Neuronal stem cell (in vitro differentiated cells): ENCODE results near the gene FAIM2.
A peak's percentile ranks its signal among the peaks of the same experiment; 100 is the strongest.
"Not testable (repeated sequence)": the region's sequence is repeated elsewhere in the genome, so short reads cannot be mapped to it uniquely, and the experiment has no call there.

Experiments used
- DNase-seq: peaks from one replicate; pipeline ENCODE4 v3.0.0-alpha.2; 2013; ENCODE audit warnings: low spot score
- H2AFZ ChIP-seq: one replicate; pipeline ENCODE4 v1.6.1; 2013; ENCODE audit warnings: mild to moderate bottlenecking, low read length, inconsistent platforms
- H2AK5ac ChIP-seq: 2 replicates; pipeline ENCODE4 v1.6.1; 2013; ENCODE audit warnings: low read depth, mild to moderate bottlenecking, inconsistent platforms, low read length, moderate library complexity, mixed read lengths
- H2BK120ac ChIP-seq: 2 replicates; pipeline ENCODE4 v1.6.1; 2013; ENCODE audit warnings: low read depth, mild to moderate bottlenecking, inconsistent platforms, low read length, moderate library complexity, mixed read lengths
- H2BK12ac ChIP-seq: one replicate; pipeline ENCODE4 v1.6.1; 2013; ENCODE audit warnings: low read length, inconsistent platforms
- H2BK15ac ChIP-seq: 2 replicates; pipeline ENCODE4 v1.6.1; 2013; ENCODE audit warnings: mild to moderate bottlenecking, low read length, inconsistent platforms, mixed read lengths
- H2BK5ac ChIP-seq: one replicate; pipeline ENCODE4 v1.6.1; 2013; ENCODE audit warnings: inconsistent platforms, mild to moderate bottlenecking, low read length, moderate library complexity
- H3K14ac ChIP-seq: one replicate; pipeline ENCODE4 v1.6.1; 2013; ENCODE audit warnings: low read length, inconsistent platforms
- H3K18ac ChIP-seq: 2 replicates; pipeline ENCODE4 v1.6.1; 2013; ENCODE audit warnings: low read length, inconsistent platforms
- H3K23ac ChIP-seq: 2 replicates; pipeline ENCODE4 v1.6.1; 2013; ENCODE audit warnings: low read depth, mild to moderate bottlenecking, mixed read lengths, low read length, inconsistent platforms; ENCODE audit not compliant: poor library complexity
- H3K27ac ChIP-seq: replicated peaks from 3 replicates; pipeline ENCODE4 v1.5.1; 2013; ENCODE audit warnings: low read length, inconsistent platforms
- H3K27me3 ChIP-seq, 3 experiments: 2 replicates each; pipeline ENCODE4 v1.6.1; 2013; ENCODE audit warnings: low read length in 3 of 3, mild to moderate bottlenecking in 2 of 3, inconsistent platforms in 1 of 3, low read depth in 1 of 3, mixed read lengths in 1 of 3, moderate library complexity in 1 of 3; ENCODE audit not compliant: control insufficient read depth in 3 of 3, insufficient read depth in 3 of 3
- H3K36me3 ChIP-seq, 2 donors: replicated peaks in 1 of 2; 2 replicates each; pipeline ENCODE4 v1.6.1; 2013; ENCODE audit warnings: low read length in 2 of 2; ENCODE audit not compliant: control insufficient read depth in 2 of 2, insufficient read depth in 2 of 2
- H3K4ac ChIP-seq: 2 replicates; pipeline ENCODE4 v1.6.1; 2013; ENCODE audit warnings: inconsistent platforms, mild to moderate bottlenecking, low read length, moderate library complexity
- H3K4me1 ChIP-seq, 2 donors: 1 replicate in 1 of 2; 2 replicates in 1 of 2; pipeline ENCODE4 v1.6.1; 2013; ENCODE audit warnings: low read length in 2 of 2, low read depth in 1 of 2; ENCODE audit not compliant: control insufficient read depth in 2 of 2, insufficient read depth in 1 of 2
- H3K4me2 ChIP-seq: one replicate; pipeline ENCODE4 v1.6.1; 2013; ENCODE audit warnings: mild to moderate bottlenecking, low read length, inconsistent platforms; ENCODE audit not compliant: insufficient read depth, poor library complexity, severe bottlenecking
- H3K4me3 ChIP-seq, 2 donors: 2 replicates each; pipeline ENCODE4 v1.5.1; 2013; ENCODE audit warnings: low read length in 2 of 2, mild to moderate bottlenecking in 2 of 2, inconsistent platforms in 1 of 2, moderate library complexity in 1 of 2
- H3K79me1 ChIP-seq: one replicate; pipeline ENCODE4 v1.6.1; 2013; ENCODE audit warnings: low read depth, mild to moderate bottlenecking, inconsistent platforms, low read length, moderate library complexity
- H3K9ac ChIP-seq: one replicate; pipeline ENCODE4 v1.6.1; 2013; ENCODE audit warnings: mild to moderate bottlenecking, low read depth, low read length, inconsistent platforms; ENCODE audit not compliant: poor library complexity
- H3K9me3 ChIP-seq, 2 donors: replicated peaks in 1 of 2; 2 replicates each; pipeline versions ENCODE3 to v1.6.1; 2013; ENCODE audit warnings: low read length in 2 of 2, mild to moderate bottlenecking in 2 of 2, inconsistent platforms in 1 of 2, low read depth in 1 of 2, mixed read lengths in 1 of 2, moderate library complexity in 1 of 2; ENCODE audit not compliant: control insufficient read depth in 2 of 2, insufficient read depth in 1 of 2
- H4K8ac ChIP-seq: one replicate; pipeline ENCODE4 v1.6.1; 2013; ENCODE audit warnings: low read depth, mild to moderate bottlenecking, inconsistent platforms, low read length, moderate library complexity
- H4K91ac ChIP-seq: one replicate; pipeline ENCODE4 v1.6.1; 2013; ENCODE audit warnings: low read length, low read depth, mild to moderate bottlenecking, inconsistent platforms; ENCODE audit not compliant: poor library complexity
- WGBS, 2 donors: extraction: QIAGEN DNeasy Blood & Tissue Kit; methylation state at CpG; one replicate each; pipeline ENCODE4 v1.1.7; 2013; ENCODE audit warnings: missing lambda C conversion rate in 2 of 2, mixed read lengths in 1 of 2; ENCODE audit not compliant: insufficient read length in 2 of 2, insufficient replicate concordance in 1 of 2; ENCODE audit errors: extremely low coverage in 2 of 2; 5-methylcytosine and 5-hydroxymethylcytosine counted together

The FAIM2 gene

DNA sequence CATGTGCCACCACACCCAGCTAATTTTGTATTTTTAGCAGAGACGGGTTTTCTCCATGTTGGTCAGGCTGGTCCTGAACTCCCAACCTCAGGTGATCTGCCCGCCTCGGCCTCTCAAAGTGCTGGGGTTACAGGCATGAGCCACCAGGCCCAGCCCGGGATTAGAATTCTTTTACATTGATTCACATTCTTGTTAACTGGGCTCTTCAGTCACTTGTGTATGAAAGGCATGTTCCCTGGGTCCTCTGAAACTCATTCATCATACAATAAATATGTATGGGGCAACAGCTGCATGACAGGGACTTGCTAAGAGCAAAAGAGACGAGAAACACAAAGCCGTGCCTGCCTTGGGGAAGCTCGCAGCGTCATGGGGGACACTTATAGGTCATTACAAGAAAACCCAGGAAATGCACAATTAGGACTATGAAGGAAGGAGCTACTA is 31.9 kb downstream of the FAIM2 start:
- no CpG with 5 or more reads among the region's 8 CpGs for WGBS, 2 donors
- H3K27me3 ChIP-seq: peaks cover 0 to 49% (median 0%) of the 10 kb centered on the region in 3 experiments
- H2BK12ac ChIP-seq, H3K14ac ChIP-seq, H3K36me3 ChIP-seq, H3K23ac ChIP-seq, H3K4me3 ChIP-seq, H3K9ac ChIP-seq, H3K4ac ChIP-seq, H2AK5ac ChIP-seq, H3K79me1 ChIP-seq, H2BK5ac ChIP-seq, H2BK120ac ChIP-seq, H3K4me1 ChIP-seq, H3K4me2 ChIP-seq, H4K8ac ChIP-seq, DNase-seq, H4K91ac ChIP-seq, H3K27ac ChIP-seq, H2BK15ac ChIP-seq, H3K18ac ChIP-seq, H3K9me3 ChIP-seq: not testable (repeated sequence)
- peak overlapping the region; percentile 68 for H2AFZ ChIP-seq

DNA sequence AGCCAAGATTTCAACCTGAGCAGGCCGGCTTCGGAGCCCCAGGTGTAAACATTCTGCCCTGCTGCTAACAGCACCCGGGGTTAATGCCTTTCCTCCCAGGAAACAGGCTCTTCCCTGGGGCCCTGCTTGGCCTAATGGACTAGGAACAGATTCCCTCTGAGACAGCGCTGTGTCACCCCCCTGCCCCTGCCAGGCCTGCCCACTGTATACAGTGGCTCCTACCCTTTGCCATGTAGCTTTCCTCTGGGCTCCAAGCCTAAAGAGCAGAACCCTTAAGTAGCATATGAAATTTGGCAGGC is 32.5 kb downstream of the FAIM2 start:
- Histone ChIP-seq H3K9ac (no peak overlapping the region), H4K8ac (no peak overlapping the region), H3K4me2 (no peak overlapping the region), H2BK5ac (no peak overlapping the region), H2BK15ac (no peak overlapping the region), H4K91ac (no peak overlapping the region), H3K4me1 (peaks cover 0 to 7% of the 10 kb centered on the region in 2 donors), H3K14ac (peak overlapping the region; percentile 23), H2BK120ac (no peak overlapping the region), H3K9me3 (no peaks in the 10 kb centered on the region), H3K4ac (no peak overlapping the region), H2AFZ (no peak overlapping the region), H3K18ac (no peak overlapping the region), H3K4me3 (no peak overlapping the region), H3K36me3 (no peaks in the 10 kb centered on the region), H2AK5ac (no peak overlapping the region), H3K23ac (no peak overlapping the region), H2BK12ac (no peak overlapping the region), H3K27me3 (peaks cover 0 to 56% (median 0%) of the 10 kb centered on the region in 3 experiments), H3K79me1 (no peaks in the 10 kb centered on the region), H3K27ac (no peak overlapping the region)
- DNase-seq: no peak
- WGBS, 2 donors: no CpG with 5 or more reads among the region's 4 CpGs

DNA sequence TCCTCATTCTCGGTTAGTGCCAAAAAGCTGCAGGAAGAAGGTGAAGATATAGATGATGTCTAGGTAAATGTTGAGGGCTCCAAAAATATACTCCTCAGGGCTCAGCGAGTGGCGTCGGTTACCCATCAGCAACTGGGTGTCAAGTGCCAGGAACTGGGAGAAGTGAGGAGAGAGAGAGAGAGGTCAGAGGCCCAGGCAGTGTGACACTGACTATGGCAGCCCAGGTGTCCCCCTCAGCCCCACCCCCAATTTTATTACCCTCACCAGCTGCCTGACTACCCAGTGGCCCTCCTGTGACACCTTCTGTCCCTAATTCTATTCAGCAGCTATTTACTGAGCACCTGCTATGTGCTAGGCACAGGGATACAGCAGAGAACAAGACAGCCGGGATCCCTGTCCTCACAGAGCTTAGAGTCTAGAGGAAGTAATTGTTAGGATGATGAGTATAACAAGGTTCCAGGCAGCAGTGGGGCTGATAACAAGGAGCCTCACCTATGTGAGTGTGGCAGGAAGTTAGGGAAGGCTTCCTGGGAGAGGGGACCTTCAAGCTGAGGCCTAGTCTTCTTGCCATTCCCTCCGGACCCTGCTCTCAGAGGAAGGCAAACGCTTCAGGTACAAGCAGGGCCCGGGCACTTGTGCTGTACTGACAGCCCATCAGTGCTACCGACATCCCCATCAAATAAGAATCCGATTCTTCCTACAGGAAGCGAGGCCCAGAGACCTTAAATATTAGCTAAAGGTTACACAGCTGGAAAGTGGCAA is 33.0 kb downstream of the FAIM2 start:
- Histone ChIP-seq H4K8ac (no peak overlapping the region), H4K91ac (no peak overlapping the region), H2BK120ac (no peak overlapping the region), H3K9ac (no peak overlapping the region), H3K4me3 (no peak overlapping the region), H3K14ac (no peak overlapping the region), H3K4me1 (peaks cover 0 to 7% of the 10 kb centered on the region in 2 donors), H2AK5ac (no peak overlapping the region), H2BK15ac (peak overlapping the region; percentile 18), H3K18ac (no peak overlapping the region), H3K4ac (no peak overlapping the region), H3K23ac (no peak overlapping the region), H3K79me1 (no peaks in the 10 kb centered on the region), H3K4me2 (no peak overlapping the region), H3K27ac (no peak overlapping the region), H2BK12ac (no peak overlapping the region), H3K27me3 (peaks cover 0 to 59% (median 0%) of the 10 kb centered on the region in 3 experiments), H3K36me3 (no peaks in the 10 kb centered on the region), H2BK5ac (peak overlapping the region; percentile 73), H2AFZ (no peak overlapping the region), H3K9me3 (no peaks in the 10 kb centered on the region)
- DNase-seq: no peak
- WGBS, 2 donors: no CpG with 5 or more reads among the region's 11 CpGs

DNA sequence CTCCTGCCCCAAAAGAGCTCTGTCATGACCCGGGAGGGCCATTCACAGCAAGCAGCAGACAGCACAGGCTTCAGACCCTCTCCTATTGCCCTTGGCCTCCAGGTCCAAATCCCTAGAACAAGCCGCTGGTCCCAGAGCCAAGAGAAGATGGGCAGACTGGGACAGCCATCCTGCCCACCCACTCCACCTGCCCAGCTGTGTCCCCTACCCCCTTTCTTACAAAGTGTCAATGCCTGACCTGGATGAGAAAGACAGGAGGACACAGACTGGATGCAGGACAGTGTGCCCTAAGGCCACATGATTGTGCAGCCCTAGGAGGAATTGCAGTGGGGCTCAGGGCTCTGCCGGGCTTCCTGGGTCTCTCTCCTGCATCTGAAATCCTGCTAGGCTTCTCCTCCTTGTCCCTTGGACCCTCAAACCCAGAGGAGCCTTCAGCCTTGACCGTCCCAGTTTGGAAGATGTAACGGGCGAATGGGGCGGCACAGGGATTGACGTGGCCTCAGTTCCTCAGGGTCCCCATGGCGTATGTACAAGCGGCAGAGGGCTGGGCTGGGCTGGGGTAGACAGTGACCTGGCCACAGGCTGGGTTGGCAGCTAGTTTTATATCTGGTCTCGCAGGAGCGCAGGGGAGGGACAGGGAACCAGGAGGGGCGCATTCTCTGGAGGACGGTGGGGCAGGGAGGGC is 33.7 kb downstream of the FAIM2 start:
- no peak overlapping the region for H2BK120ac ChIP-seq
- H3K14ac ChIP-seq: no peak overlapping the region
- peak overlapping the region; percentile 18 for H2BK15ac ChIP-seq
- peaks cover 0 to 7% of the 10 kb centered on the region in 2 donors for H3K4me1 ChIP-seq
- no peak overlapping the region for H3K27ac ChIP-seq
- no peak overlapping the region for H4K8ac ChIP-seq
- no peak overlapping the region for H3K4ac ChIP-seq
- no peaks in the 10 kb centered on the region for H3K9me3 ChIP-seq
- peaks cover 0 to 67% (median 0%) of the 10 kb centered on the region in 3 experiments for H3K27me3 ChIP-seq
- no peak overlapping the region for H3K9ac ChIP-seq
- no peak overlapping the region for H2BK12ac ChIP-seq
- no peak overlapping the region for H2AFZ ChIP-seq
- H3K23ac ChIP-seq: peak overlapping the region; percentile 62
- no peak overlapping the region for H3K4me3 ChIP-seq
- no CpG with 5 or more reads among the region's 14 CpGs for WGBS, 2 donors
- no peak for DNase-seq
- no peak overlapping the region for H3K4me2 ChIP-seq
- H3K36me3 ChIP-seq: no peaks in the 10 kb centered on the region
- no peaks in the 10 kb centered on the region for H3K79me1 ChIP-seq
- no peak overlapping the region for H3K18ac ChIP-seq
- H2BK5ac ChIP-seq: peak overlapping the region; percentile 73
- no peak overlapping the region for H4K91ac ChIP-seq
- peak overlapping the region; percentile 77 for H2AK5ac ChIP-seq
